Heart left ventricle (tissue), 13 donors: Measurements from ENCODE around the gene TEX261.

ENCODE experiments used
- CTCF ChIP-seq, 12 donors: fragments of 200-600 bp; sonication (generic) in 4 of 12; IDR thresholded peaks; one replicate each; pipeline versions ENCODE4 v1.5.0 to v1.8.0; 2018 to 2022; ENCODE audit warnings: antibody characterized with exemption in 12 of 12, mild to moderate bottlenecking in 5 of 12
- POLR2A ChIP-seq, 2 donors: fragments of 450-650 bp; IDR thresholded peaks; one replicate each; pipeline ENCODE4 v1.6.1; 2017; ENCODE audit warnings: antibody characterized with exemption in 2 of 2, mild to moderate bottlenecking in 2 of 2, moderate library complexity in 2 of 2
- donor health status: ischemic (EF 13 %, LVEDD 7.1; RV severe dilation, severe dysfunction).
- donor health status: DM: no; HTN: yes; CAD: no.
- donor health status: DM: no; HTN: no; CAD: no.
- donor health status: ischemic (EF 25% LVEDD 6.9; RV normal size, moderate dysfunction).
- donor health status: ischemic (EF 25% LVEDD 5.7; RV mildly dilated, moderate dysfunction).
- donor health status: ischemic (EF 35%, LVEDD 5.7; RV mildly dilated, moderate dysfunction).
- donor health status: nonischemic (EF 11% LVEDD 7.7; RV severe dilation, severe dysfunction).
- donor health status: DM: yes; HTN: yes; CAD: no.
- donor health status: PGD.
- donor health status: ischemic (EF 29% LVEDD 5.4; RV normal size, mild dysfunction).
- donor health status: nonischemic (EF 23%, LVEDD 6.1; RV moderate dilation, normal function).

DNA sequence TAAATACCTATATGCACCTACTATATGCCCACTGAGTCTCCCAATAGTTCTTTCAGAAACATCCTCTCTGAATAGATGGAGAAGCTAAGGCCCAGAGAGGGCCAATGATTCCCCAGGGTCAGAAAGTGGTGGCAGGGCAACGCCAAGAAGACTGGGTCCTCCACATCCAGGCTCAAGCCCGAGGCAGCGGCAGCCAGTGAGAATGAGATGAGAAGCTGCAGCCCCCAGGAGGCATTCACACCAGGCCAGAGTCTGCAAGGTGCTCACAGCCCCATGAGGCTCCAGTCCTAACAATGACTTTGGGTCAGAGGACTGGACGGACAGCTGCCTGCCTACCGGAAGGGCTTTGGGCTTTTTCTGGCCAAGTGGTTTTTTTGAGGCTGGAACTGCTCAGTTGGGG lies 3.5 kb downstream of the TEX261 start:
- TF ChIP-seq CTCF (IDR thresholded peaks at IDR 0.05): no peak
- no peak for TF ChIP-seq POLR2A (IDR thresholded peaks at IDR 0.05)
